Mesothelial cell of epicardium (in vitro differentiated cells): ENCODE measurements around the gene PRKACA. TPM values are rescaled to one million over a fixed set of nuclear protein-coding genes. Genes with fewer than 3 reads are reported as not detected.

ENCODE experiments used
- DNase-seq, 2 experiments: peaks; one replicate each; pipeline ENCODE4 v3.0.0; 2021; ENCODE audit warnings: low spot score in 2 of 2; ENCODE audit not compliant: unreplicated experiment in 2 of 2
- H3K27ac Mint-ChIP-seq: 2 replicates; pipeline ENCODE4 v1.8.0; 2021; ENCODE audit warnings: mixed read lengths
- H3K27me3 Mint-ChIP-seq: 2 replicates; pipeline ENCODE4 v1.8.0; 2021; ENCODE audit warnings: low read depth, mixed read lengths
- H3K36me3 Mint-ChIP-seq: 2 replicates; pipeline ENCODE4 v1.8.0; 2021; ENCODE audit warnings: mixed read lengths
- H3K4me1 Mint-ChIP-seq: 2 replicates; pipeline ENCODE4 v1.8.0; 2021; ENCODE audit warnings: mixed read lengths
- H3K4me3 Mint-ChIP-seq: 2 replicates; pipeline ENCODE4 v1.8.0; 2021; ENCODE audit warnings: mild to moderate bottlenecking, moderate library complexity, mixed read lengths
- H3K9me3 Mint-ChIP-seq: 2 replicates; pipeline ENCODE4 v1.8.0; 2021; ENCODE audit warnings: mixed read lengths
- CTCF ChIP-seq: fragments of 200-600 bp; sonication (generic); IDR thresholded peaks from one replicate; pipeline ENCODE4 v1.5.0; 2021; ENCODE audit warnings: antibody characterized with exemption; ENCODE audit not compliant: unreplicated experiment
- total RNA-seq: library from RNA; stranded (reverse); gene quantifications from 3 replicates; pipeline ENCODE4 v1.2.1, GENCODE V29; 2021

The PRKACA gene
- total RNA-seq, 1 donor from 2014 or later, result 80.9 TPM

- no peak overlapping the region for H3K4me3 Mint-ChIP-seq
- TF ChIP-seq CTCF, result no peak
- no peak for DNase-seq
- H3K36me3 Mint-ChIP-seq, result no peaks in the 10 kb centered on the region
- peaks cover 9% of the 10 kb centered on the region for H3K4me1 Mint-ChIP-seq
- no peaks in the 10 kb centered on the region for H3K27me3 Mint-ChIP-seq
- H3K9me3 Mint-ChIP-seq, result no peaks in the 10 kb centered on the region
- H3K27ac Mint-ChIP-seq, result no peak overlapping the region
Measured at GRCh38 chr19:14122924-14123323, 5.4 kb upstream of the PRKACA start.

- Mint-ChIP-seq H3K27ac (no peak overlapping the region), H3K4me3 (no peak overlapping the region)
- DNase-seq, result no peak
Measured at GRCh38 chr19:14120497-14120780, 2.9 kb upstream of the PRKACA start.

GRCh38 chr19:14119644-14120496 lies 2.3 kb upstream of the PRKACA start:
- Mint-ChIP-seq H3K4me3 (no peak overlapping the region), H3K27me3 (no peaks in the 10 kb centered on the region), H3K9me3 (no peaks in the 10 kb centered on the region), H3K27ac (peak overlapping the region; percentile 66), H3K4me1 (peaks cover 23% of the 10 kb centered on the region), H3K36me3 (no peaks in the 10 kb centered on the region)
- TF ChIP-seq CTCF, result no peak
- no peak for DNase-seq

More at GRCh38 chr19:14120497-14120780, 2.9 kb upstream of the PRKACA start:
- Mint-ChIP-seq H3K4me1 (peaks cover 22% of the 10 kb centered on the region), H3K27me3 (no peaks in the 10 kb centered on the region), H3K9me3 (no peaks in the 10 kb centered on the region), H3K36me3 (no peaks in the 10 kb centered on the region)
- TF ChIP-seq CTCF, result no peak

GRCh38 chr19:14119146-14119545 lies 1.6 kb upstream of the PRKACA start:
- H3K27me3 Mint-ChIP-seq, result no peaks in the 10 kb centered on the region

GRCh38 chr19:14118165-14119051 lies 846 bp upstream of the PRKACA start:
- no peak for TF ChIP-seq CTCF
- Mint-ChIP-seq H3K4me3 (peak overlapping the region; percentile 91), H3K27ac (peak overlapping the region; percentile 95), H3K36me3 (no peaks in the 10 kb centered on the region), H3K9me3 (no peaks in the 10 kb centered on the region), H3K27me3 (no peaks in the 10 kb centered on the region), H3K4me1 (peaks cover 24% of the 10 kb centered on the region)
- peak in 1 of 2 experiments; percentile 49 for DNase-seq

More at GRCh38 chr19:14119146-14119545, 1.6 kb upstream of the PRKACA start:
- Mint-ChIP-seq H3K9me3 (no peaks in the 10 kb centered on the region), H3K4me3 (peak overlapping the region; percentile 91), H3K4me1 (peaks cover 23% of the 10 kb centered on the region), H3K36me3 (no peaks in the 10 kb centered on the region), H3K27ac (peak overlapping the region; percentile 95)
- TF ChIP-seq CTCF, result no peak
- no peak for DNase-seq
